HG02610 (cell line): ENCODE results near the gene MYL11.
A peak's percentile ranks its signal among the peaks of the same experiment; 100 is the strongest.

Experiments used
- ATAC-seq: cut with Tn5 transposase; IDR thresholded peaks from one replicate; pipeline ENCODE4 v1.9.1; 2021; ENCODE audit warnings: mild to moderate bottlenecking, moderate library complexity; ENCODE audit not compliant: unreplicated experiment

The MYL11 gene

GRCh38 chr16:30416624-30417528, 42.3 kb downstream of the MYL11 start:
- ATAC-seq, result no peak

- peak; percentile 82 for ATAC-seq
These were observed 43.1 kb downstream of the MYL11 start for GRCh38 chr16:30417529-30418349.

GRCh38 chr16:30418350-30419181, 44.0 kb downstream of the MYL11 start:
- no peak for ATAC-seq

DNA sequence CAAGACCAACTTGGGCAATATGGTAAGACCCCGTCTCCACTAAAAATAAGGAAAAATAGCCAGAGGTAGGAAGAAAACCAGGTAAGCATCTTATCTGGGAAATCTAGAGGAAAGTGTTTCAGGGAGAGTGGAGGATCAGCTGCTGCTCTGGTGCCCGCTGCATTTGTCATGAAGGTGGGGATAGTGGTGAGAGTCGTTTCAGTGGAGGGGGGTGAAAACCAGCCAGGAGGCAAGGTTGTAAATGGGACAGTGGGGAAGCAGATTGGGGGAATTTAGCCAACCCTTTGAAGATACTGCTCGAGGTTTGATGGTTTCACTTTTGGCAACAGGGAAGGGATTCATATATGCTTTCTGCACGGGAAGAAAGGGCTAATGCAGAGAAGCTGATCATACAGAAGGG, 46.4 kb downstream of the MYL11 start:
- no peak for ATAC-seq
